Nephron progenitor cell (in vitro differentiated cells): ENCODE results near the gene KEAP1.

Experiments
- DNase-seq: peaks from one replicate; pipeline ENCODE4 v3.0.0; 2021
- H3K27ac Mint-ChIP-seq: 2 replicates; pipeline ENCODE4 v1.8.0; 2021; ENCODE audit warnings: mild to moderate bottlenecking, moderate library complexity, mixed read lengths
- H3K27me3 Mint-ChIP-seq: 2 replicates; pipeline ENCODE4 v1.8.0; 2021; ENCODE audit warnings: mild to moderate bottlenecking, low read depth, mixed read lengths; ENCODE audit not compliant: poor library complexity
- H3K36me3 Mint-ChIP-seq: 2 replicates; pipeline ENCODE4 v1.8.0; 2021; ENCODE audit warnings: low read depth, mixed read lengths
- H3K4me1 Mint-ChIP-seq: 2 replicates; pipeline ENCODE4 v1.8.0; 2021; ENCODE audit warnings: mixed read lengths
- H3K4me3 Mint-ChIP-seq: 2 replicates; pipeline ENCODE4 v1.8.0; 2021; ENCODE audit warnings: mild to moderate bottlenecking, moderate library complexity, mixed read lengths
- H3K9me3 Mint-ChIP-seq: 2 replicates; pipeline ENCODE4 v1.8.0; 2021; ENCODE audit warnings: mild to moderate bottlenecking, moderate library complexity, mixed read lengths
- CTCF ChIP-seq: fragments of 200-600 bp; sonication (generic); IDR thresholded peaks from 2 replicates; pipeline ENCODE4 v1.5.0; 2021; ENCODE audit warnings: antibody characterized with exemption

The KEAP1 gene

GRCh38 chr19:10497371-10497770 is 5.8 kb downstream of the KEAP1 start:
- TF ChIP-seq CTCF, result no peak
- DNase-seq, result no peak
- Mint-ChIP-seq H3K4me1 (peaks cover 17% of the 10 kb centered on the region), H3K4me3 (no peak overlapping the region), H3K9me3 (no peaks in the 10 kb centered on the region), H3K27ac (no peak overlapping the region), H3K27me3 (no peaks in the 10 kb centered on the region), H3K36me3 (peaks cover 48% of the 10 kb centered on the region)

- no peaks in the 10 kb centered on the region for H3K4me1 Mint-ChIP-seq
- H3K4me3 Mint-ChIP-seq, result no peak overlapping the region
- H3K27me3 Mint-ChIP-seq, result no peaks in the 10 kb centered on the region
- TF ChIP-seq CTCF, result no peak
- H3K27ac Mint-ChIP-seq, result peak overlapping the region; percentile 61
- DNase-seq, result no peak
- H3K9me3 Mint-ChIP-seq, result no peaks in the 10 kb centered on the region
- peaks cover 53% of the 10 kb centered on the region for H3K36me3 Mint-ChIP-seq
These were observed 11.6 kb downstream of the KEAP1 start for GRCh38 chr19:10491472-10492047.

- peaks cover 39% of the 10 kb centered on the region for H3K36me3 Mint-ChIP-seq
- no peak for TF ChIP-seq CTCF
- no peaks in the 10 kb centered on the region for H3K27me3 Mint-ChIP-seq
- DNase-seq, result no peak
- H3K4me3 Mint-ChIP-seq, result no peak overlapping the region
- H3K9me3 Mint-ChIP-seq, result no peaks in the 10 kb centered on the region
- no peaks in the 10 kb centered on the region for H3K4me1 Mint-ChIP-seq
- peak overlapping the region; percentile 85 for H3K27ac Mint-ChIP-seq
These were observed 16.6 kb downstream of the KEAP1 start for GRCh38 chr19:10486551-10486950.

- Mint-ChIP-seq H3K4me1 (peaks cover 7% of the 10 kb centered on the region), H3K36me3 (no peaks in the 10 kb centered on the region), H3K27ac (no peak overlapping the region), H3K9me3 (peaks cover 7% of the 10 kb centered on the region), H3K4me3 (no peak overlapping the region), H3K27me3 (peaks cover 48% of the 10 kb centered on the region)
- DNase-seq, result peak; percentile 78
- TF ChIP-seq CTCF, result peak; percentile 69
These were observed 24.2 kb downstream of the KEAP1 start for GRCh38 chr19:10478903-10479384.

GRCh38 chr19:10478476-10478875 is 24.7 kb downstream of the KEAP1 start:
- H3K4me3 Mint-ChIP-seq, result no peak overlapping the region
- peaks cover 50% of the 10 kb centered on the region for H3K27me3 Mint-ChIP-seq
- TF ChIP-seq CTCF, result no peak
- no peak overlapping the region for H3K27ac Mint-ChIP-seq
- DNase-seq, result no peak
- peaks cover 7% of the 10 kb centered on the region for H3K9me3 Mint-ChIP-seq
- no peaks in the 10 kb centered on the region for H3K36me3 Mint-ChIP-seq
- peaks cover 7% of the 10 kb centered on the region for H3K4me1 Mint-ChIP-seq

GRCh38 chr19:10474962-10475451 is 28.1 kb downstream of the KEAP1 start:
- no peak for DNase-seq
- Mint-ChIP-seq H3K27me3 (peaks cover 46% of the 10 kb centered on the region), H3K9me3 (peaks cover 7% of the 10 kb centered on the region), H3K4me1 (peaks cover 11% of the 10 kb centered on the region), H3K27ac (no peak overlapping the region), H3K4me3 (no peak overlapping the region), H3K36me3 (no peaks in the 10 kb centered on the region)
- no peak for TF ChIP-seq CTCF
